ENCODE results near the gene PCNA. TPM values are rescaled to one million over a fixed set of nuclear protein-coding genes. Genes with fewer than 3 reads are reported as not detected.
"Not testable (repeated sequence)": the region's sequence is repeated elsewhere in the genome, so short reads cannot be mapped to it uniquely, and the experiment has no call there.

Gene PCNA
- total RNA-seq, 1 donor from 2014 or later = 429 TPM

- Mint-ChIP-seq H3K4me3 (ENCODE audit: low read depth) (no peak overlapping the region), H3K27ac (peak overlapping the region; percentile 85), H3K9me3 (no peaks in the 10 kb centered on the region), H3K36me3 (ENCODE audit: low read depth) (no peaks in the 10 kb centered on the region), H3K27me3 (ENCODE audit: low read depth) (no peaks in the 10 kb centered on the region), H3K4me1 (ENCODE audit: low read depth) (peaks cover 37% of the 10 kb centered on the region)
- no peak for DNase-seq (ENCODE audit: low spot score)
- intact Hi-C loops (cut with micrococcal nuclease) = no loop called here
Observed at GRCh38 chr20:5080384-5080877, 39.3 kb downstream of the PCNA start.

GRCh38 chr20:5078399-5078958 lies 41.3 kb downstream of the PCNA start:
- H3K27ac Mint-ChIP-seq = peak overlapping the region; percentile 96
- peak overlapping the region; percentile 69 for H3K4me3 Mint-ChIP-seq (ENCODE audit: low read depth)
- intact Hi-C loops (cut with micrococcal nuclease) = loop anchor here (1.0 to 5.0 kb wide), 5 partner anchors 9 to 121 kb away; partner anchors contain the start of genes PCNA and SLC23A2
- H3K27me3 Mint-ChIP-seq (ENCODE audit: low read depth) = no peaks in the 10 kb centered on the region
- no peaks in the 10 kb centered on the region for H3K9me3 Mint-ChIP-seq
- no peaks in the 10 kb centered on the region for H3K36me3 Mint-ChIP-seq (ENCODE audit: low read depth)
- H3K4me1 Mint-ChIP-seq (ENCODE audit: low read depth) = peaks cover 48% of the 10 kb centered on the region
- peak; percentile 84 for DNase-seq (ENCODE audit: low spot score)

- H3K27ac Mint-ChIP-seq = peak overlapping the region; percentile 96
- H3K4me3 Mint-ChIP-seq (ENCODE audit: low read depth) = peak overlapping the region; percentile 69
- intact Hi-C loops (cut with micrococcal nuclease) = loop anchor here (1.0 to 5.0 kb wide), 5 partner anchors 9 to 121 kb away; partner anchors contain the start of genes PCNA and SLC23A2
- H3K4me1 Mint-ChIP-seq (ENCODE audit: low read depth) = peaks cover 48% of the 10 kb centered on the region
- no peak for DNase-seq (ENCODE audit: low spot score)
- no peaks in the 10 kb centered on the region for H3K9me3 Mint-ChIP-seq
- H3K36me3 Mint-ChIP-seq (ENCODE audit: low read depth) = no peaks in the 10 kb centered on the region
- H3K27me3 Mint-ChIP-seq (ENCODE audit: low read depth) = no peaks in the 10 kb centered on the region
Observed at GRCh38 chr20:5077761-5078387, 41.9 kb downstream of the PCNA start.

GRCh38 chr20:5076913-5077312 lies 42.8 kb downstream of the PCNA start:
- not testable (repeated sequence) for H3K36me3 Mint-ChIP-seq (ENCODE audit: low read depth); H3K27ac Mint-ChIP-seq; H3K9me3 Mint-ChIP-seq; H3K27me3 Mint-ChIP-seq (ENCODE audit: low read depth); H3K4me3 Mint-ChIP-seq (ENCODE audit: low read depth); DNase-seq (ENCODE audit: low spot score)
- peaks cover 48% of the 10 kb centered on the region for H3K4me1 Mint-ChIP-seq (ENCODE audit: low read depth)
- intact Hi-C loops (cut with micrococcal nuclease) = loop anchor here (5.0 kb wide), 2 partner anchors 75 to 120 kb away; partner anchors contain the start of gene SLC23A2

- Mint-ChIP-seq H3K36me3 (ENCODE audit: low read depth) (no peaks in the 10 kb centered on the region), H3K9me3 (no peaks in the 10 kb centered on the region), H3K4me1 (ENCODE audit: low read depth) (peaks cover 40% of the 10 kb centered on the region), H3K27ac (peak overlapping the region; percentile 42), H3K27me3 (ENCODE audit: low read depth) (no peaks in the 10 kb centered on the region), H3K4me3 (ENCODE audit: low read depth) (no peak overlapping the region)
- no peak for DNase-seq (ENCODE audit: low spot score)
- intact Hi-C loops (cut with micrococcal nuclease) = no loop called here
Observed at GRCh38 chr20:5074232-5074674, 45.5 kb downstream of the PCNA start.

- intact Hi-C loops (cut with micrococcal nuclease) = no loop called here
- no peaks in the 10 kb centered on the region for H3K27me3 Mint-ChIP-seq (ENCODE audit: low read depth)
- no peak for DNase-seq (ENCODE audit: low spot score)
- no peaks in the 10 kb centered on the region for H3K36me3 Mint-ChIP-seq (ENCODE audit: low read depth)
- no peak overlapping the region for H3K4me3 Mint-ChIP-seq (ENCODE audit: low read depth)
- peak overlapping the region; percentile 42 for H3K27ac Mint-ChIP-seq
- no peaks in the 10 kb centered on the region for H3K9me3 Mint-ChIP-seq
- H3K4me1 Mint-ChIP-seq (ENCODE audit: low read depth) = peaks cover 40% of the 10 kb centered on the region
Observed at GRCh38 chr20:5073660-5074231, 46.0 kb downstream of the PCNA start.

GRCh38 chr20:5072756-5073659 lies 46.8 kb downstream of the PCNA start:
- Mint-ChIP-seq H3K27ac (no peak overlapping the region), H3K36me3 (ENCODE audit: low read depth) (no peaks in the 10 kb centered on the region), H3K27me3 (ENCODE audit: low read depth) (no peaks in the 10 kb centered on the region), H3K4me1 (ENCODE audit: low read depth) (peaks cover 40% of the 10 kb centered on the region), H3K4me3 (ENCODE audit: low read depth) (no peak overlapping the region), H3K9me3 (no peaks in the 10 kb centered on the region)
- intact Hi-C loops (cut with micrococcal nuclease) = no loop called here
- DNase-seq (ENCODE audit: low spot score) = no peak

- H3K4me3 Mint-ChIP-seq (ENCODE audit: low read depth); H3K9me3 Mint-ChIP-seq; H3K27ac Mint-ChIP-seq; H3K36me3 Mint-ChIP-seq (ENCODE audit: low read depth); intact Hi-C loops (cut with micrococcal nuclease); DNase-seq (ENCODE audit: low spot score); H3K27me3 Mint-ChIP-seq (ENCODE audit: low read depth): not testable (repeated sequence)
- H3K4me1 Mint-ChIP-seq (ENCODE audit: low read depth) = peaks cover 35% of the 10 kb centered on the region
Observed at GRCh38 chr20:5071942-5072341, 47.8 kb downstream of the PCNA start.

- no peaks in the 10 kb centered on the region for H3K9me3 Mint-ChIP-seq
- H3K4me3 Mint-ChIP-seq (ENCODE audit: low read depth) = no peak overlapping the region
- H3K27me3 Mint-ChIP-seq (ENCODE audit: low read depth) = no peaks in the 10 kb centered on the region
- DNase-seq (ENCODE audit: low spot score) = no peak
- intact Hi-C loops (cut with micrococcal nuclease) = no loop called here
- no peaks in the 10 kb centered on the region for H3K36me3 Mint-ChIP-seq (ENCODE audit: low read depth)
- H3K4me1 Mint-ChIP-seq (ENCODE audit: low read depth) = peaks cover 35% of the 10 kb centered on the region
- no peak overlapping the region for H3K27ac Mint-ChIP-seq
Observed at GRCh38 chr20:5070570-5070969, 49.2 kb downstream of the PCNA start.

- H3K4me1 Mint-ChIP-seq (ENCODE audit: low read depth) = peaks cover 35% of the 10 kb centered on the region
- H3K27ac Mint-ChIP-seq = no peak overlapping the region
- H3K27me3 Mint-ChIP-seq (ENCODE audit: low read depth) = no peaks in the 10 kb centered on the region
- no peaks in the 10 kb centered on the region for H3K9me3 Mint-ChIP-seq
- H3K36me3 Mint-ChIP-seq (ENCODE audit: low read depth) = no peaks in the 10 kb centered on the region
- intact Hi-C loops (cut with micrococcal nuclease) = no loop called here
- H3K4me3 Mint-ChIP-seq (ENCODE audit: low read depth) = no peak overlapping the region
- DNase-seq (ENCODE audit: low spot score) = no peak
Observed at GRCh38 chr20:5070081-5070480, 49.7 kb downstream of the PCNA start.

GRCh38 chr20:5069141-5069806 lies 50.5 kb downstream of the PCNA start:
- peak overlapping the region; percentile 10 for H3K4me3 Mint-ChIP-seq (ENCODE audit: low read depth)
- H3K27ac Mint-ChIP-seq = peak overlapping the region; percentile 73
- no peaks in the 10 kb centered on the region for H3K27me3 Mint-ChIP-seq (ENCODE audit: low read depth)
- no peaks in the 10 kb centered on the region for H3K36me3 Mint-ChIP-seq (ENCODE audit: low read depth)
- H3K4me1 Mint-ChIP-seq (ENCODE audit: low read depth) = peaks cover 32% of the 10 kb centered on the region
- no peak for DNase-seq (ENCODE audit: low spot score)
- no peaks in the 10 kb centered on the region for H3K9me3 Mint-ChIP-seq
- intact Hi-C loops (cut with micrococcal nuclease) = loop anchor here (1.0 kb wide), 1 partner anchor 9 kb away; no protein-coding TSS in a partner anchor

All from activated T-helper 2 cell treated with anti-CD3 and anti-CD28 coated beads, Interferon-gamma antibody, Interleukin-2, Interleukin-4, amounts not matched to agents 10 μg/mL and 5 μg/mL and 100 μg/mL, durations not matched to agents 14 hours and 24 hours and 36 hours (primary cell).